ENCODE data around the gene PITPNC1.

DNA sequence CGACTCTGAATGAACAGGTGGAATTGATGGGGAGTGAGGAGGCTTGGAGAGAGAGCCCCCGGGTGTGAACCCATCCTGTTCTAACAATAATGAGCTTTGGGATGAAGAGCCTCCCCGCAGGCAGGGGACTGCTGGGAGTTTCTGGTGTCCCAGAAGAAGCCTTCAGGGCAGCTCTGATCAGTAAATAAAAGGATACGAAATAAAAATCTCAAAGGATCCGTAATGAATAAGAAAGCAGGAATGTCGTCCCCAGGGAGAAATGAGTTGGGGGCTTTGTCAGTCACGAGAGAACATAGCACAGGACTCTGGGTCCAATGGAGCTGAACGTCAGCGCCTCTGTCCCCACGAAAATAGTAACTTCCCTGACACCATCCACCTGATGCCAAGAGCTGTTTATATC, 113.4 kb downstream of the PITPNC1 start:
- TF ChIP-seq CTCF (IDR thresholded peaks at IDR 0.05) (no peak), POLR2A (IDR thresholded peaks at IDR 0.05) (no peak)

Measured in uterus (tissue), 2 donors.